Measurements from ENCODE around the gene HOXC10. TPM values are rescaled to one million over a fixed set of nuclear protein-coding genes. Genes with fewer than 3 reads are reported as not detected.

Gene HOXC10
- polyA plus RNA-seq, 1 donor (not counting 4 experiments of a cell fraction or from before 2014, with no cell fraction given): 14.1 TPM

DNA sequence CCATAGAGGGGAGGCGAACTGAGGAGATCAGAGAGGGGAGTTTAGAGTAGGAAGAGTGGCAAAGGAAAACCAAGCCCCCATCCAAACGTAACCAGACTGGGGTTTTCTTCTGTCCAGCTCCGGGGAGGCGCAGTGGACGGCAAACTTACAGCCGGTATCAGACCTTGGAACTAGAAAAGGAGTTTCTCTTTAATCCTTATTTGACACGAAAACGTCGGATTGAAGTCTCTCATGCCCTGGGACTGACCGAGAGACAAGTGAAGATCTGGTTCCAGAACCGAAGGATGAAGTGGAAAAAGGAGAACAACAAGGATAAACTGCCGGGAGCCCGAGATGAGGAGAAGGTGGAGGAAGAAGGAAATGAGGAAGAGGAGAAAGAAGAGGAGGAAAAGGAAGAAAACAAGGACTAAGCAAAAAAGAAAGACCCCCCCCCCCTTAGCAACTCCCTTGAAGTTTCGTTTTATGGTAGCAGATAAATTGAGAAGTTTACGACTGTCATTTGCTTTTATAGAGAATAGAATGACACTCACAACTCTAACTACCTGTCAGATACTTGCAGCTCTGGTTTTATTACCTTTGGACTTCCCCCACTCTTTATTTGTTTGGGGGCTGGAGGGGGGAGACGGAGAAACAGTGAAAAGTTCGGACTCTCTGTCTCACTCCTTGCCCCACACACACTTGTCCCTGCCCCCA lies 26.2 kb downstream of the HOXC10 start:
- H3K9ac ChIP-seq (ENCODE audit: control insufficient read depth, extremely low read depth, insufficient read depth, low read length): no peak overlapping the region
- no peak overlapping the region for H3K4me2 ChIP-seq (ENCODE audit: control insufficient read depth, extremely low read depth, insufficient read depth, low read depth, low read length)
- TF ChIP-seq EZH2 (IDR thresholded peaks at IDR 0.05; ENCODE audit: low read length): no peak
- TF ChIP-seq, protein P1, sequence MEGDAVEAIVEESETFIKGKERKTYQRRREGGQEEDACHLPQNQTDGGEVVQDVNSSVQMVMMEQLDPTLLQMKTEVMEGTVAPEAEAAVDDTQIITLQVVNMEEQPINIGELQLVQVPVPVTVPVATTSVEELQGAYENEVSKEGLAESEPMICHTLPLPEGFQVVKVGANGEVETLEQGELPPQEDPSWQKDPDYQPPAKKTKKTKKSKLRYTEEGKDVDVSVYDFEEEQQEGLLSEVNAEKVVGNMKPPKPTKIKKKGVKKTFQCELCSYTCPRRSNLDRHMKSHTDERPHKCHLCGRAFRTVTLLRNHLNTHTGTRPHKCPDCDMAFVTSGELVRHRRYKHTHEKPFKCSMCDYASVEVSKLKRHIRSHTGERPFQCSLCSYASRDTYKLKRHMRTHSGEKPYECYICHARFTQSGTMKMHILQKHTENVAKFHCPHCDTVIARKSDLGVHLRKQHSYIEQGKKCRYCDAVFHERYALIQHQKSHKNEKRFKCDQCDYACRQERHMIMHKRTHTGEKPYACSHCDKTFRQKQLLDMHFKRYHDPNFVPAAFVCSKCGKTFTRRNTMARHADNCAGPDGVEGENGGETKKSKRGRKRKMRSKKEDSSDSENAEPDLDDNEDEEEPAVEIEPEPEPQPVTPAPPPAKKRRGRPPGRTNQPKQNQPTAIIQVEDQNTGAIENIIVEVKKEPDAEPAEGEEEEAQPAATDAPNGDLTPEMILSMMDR (optimal IDR thresholded peaks at IDR 0.05 in 1 of 3, IDR thresholded peaks at IDR 0.05 in 1 of 3, conservative IDR thresholded peaks at IDR 0.05 in 1 of 3; ENCODE audit: extremely low read depth in 1 of 3, insufficient read depth in 2 of 3, low read length in 3 of 3): no peak
- peaks cover 35% of the 10 kb centered on the region for H3K79me2 ChIP-seq (ENCODE audit: control insufficient read depth, insufficient read depth, low read length)
- H3K4me1 ChIP-seq (ENCODE audit: control insufficient read depth, extremely low read depth, insufficient read depth, low read length): peaks cover 20% of the 10 kb centered on the region
- no peak overlapping the region for H3K4me3 ChIP-seq (ENCODE audit: control insufficient read depth in 2 of 3, extremely low read depth in 1 of 3, insufficient read depth in 2 of 3, low read depth in 1 of 3, low read length in 3 of 3)
- H3K27ac ChIP-seq (ENCODE audit: control insufficient read depth, insufficient read depth, low read length): no peak overlapping the region
- DNase-seq (ENCODE audit: low read depth, low spot score): no peak
- no peaks in the 10 kb centered on the region for H3K27me3 ChIP-seq (ENCODE audit: control insufficient read depth, extremely low read depth, insufficient read depth, low read length)
- FAIRE-seq: peak; percentile 5
- dilution Hi-C loops (cut with MboI; ENCODE audit: extremely low pct_ligation_motif_present, low sequenced_read_pairs): no loop called here
- no peak overlapping the region for H2AFZ ChIP-seq (ENCODE audit: control insufficient read depth, low read length)
- no peaks in the 10 kb centered on the region for H4K20me1 ChIP-seq (ENCODE audit: control insufficient read depth, extremely low read depth, insufficient read depth, low read length)
- no peaks in the 10 kb centered on the region for H3K36me3 ChIP-seq (ENCODE audit: control insufficient read depth in 2 of 2, extremely low read depth in 1 of 2, insufficient read depth in 2 of 2, low read length in 2 of 2)
- no peaks in the 10 kb centered on the region for H3K9me1 ChIP-seq (ENCODE audit: control insufficient read depth, extremely low read depth, insufficient read depth, low read length)
- H3K9me3 ChIP-seq (ENCODE audit: control insufficient read depth, low read depth, low read length): no peaks in the 10 kb centered on the region

- FAIRE-seq: no peak
These were observed 27.0 kb downstream of the HOXC10 start for GRCh38 chr12:54011665-54012532.

More at GRCh38 chr12:54011665-54012532, 27.0 kb downstream of the HOXC10 start:
- Histone ChIP-seq H3K4me1 (ENCODE audit: control insufficient read depth, extremely low read depth, insufficient read depth, low read length) (peaks cover 19% of the 10 kb centered on the region), H3K4me2 (ENCODE audit: control insufficient read depth, extremely low read depth, insufficient read depth, low read depth, low read length) (no peak overlapping the region), H3K27me3 (ENCODE audit: control insufficient read depth, extremely low read depth, insufficient read depth, low read length) (no peaks in the 10 kb centered on the region), H3K9me3 (ENCODE audit: control insufficient read depth, low read depth, low read length) (no peaks in the 10 kb centered on the region), H3K9me1 (ENCODE audit: control insufficient read depth, extremely low read depth, insufficient read depth, low read length) (no peaks in the 10 kb centered on the region), H2AFZ (ENCODE audit: control insufficient read depth, low read length) (no peak overlapping the region), H3K4me3 (ENCODE audit: control insufficient read depth in 2 of 3, extremely low read depth in 1 of 3, insufficient read depth in 2 of 3, low read depth in 1 of 3, low read length in 3 of 3) (no peak overlapping the region), H3K79me2 (ENCODE audit: control insufficient read depth, insufficient read depth, low read length) (peaks cover 32% of the 10 kb centered on the region), H3K27ac (ENCODE audit: control insufficient read depth, insufficient read depth, low read length) (no peak overlapping the region), H3K9ac (ENCODE audit: control insufficient read depth, extremely low read depth, insufficient read depth, low read length) (no peak overlapping the region), H3K36me3 (ENCODE audit: control insufficient read depth in 2 of 2, extremely low read depth in 1 of 2, insufficient read depth in 2 of 2, low read length in 2 of 2) (no peaks in the 10 kb centered on the region), H4K20me1 (ENCODE audit: control insufficient read depth, extremely low read depth, insufficient read depth, low read length) (no peaks in the 10 kb centered on the region)
- TF ChIP-seq EZH2 (IDR thresholded peaks at IDR 0.05; ENCODE audit: low read length): no peak
- TF ChIP-seq, protein P1 (optimal IDR thresholded peaks at IDR 0.05 in 1 of 3, IDR thresholded peaks at IDR 0.05 in 1 of 3, conservative IDR thresholded peaks at IDR 0.05 in 1 of 3; ENCODE audit: extremely low read depth in 1 of 3, insufficient read depth in 2 of 3, low read length in 3 of 3): no peak
- dilution Hi-C loops (cut with MboI; ENCODE audit: extremely low pct_ligation_motif_present, low sequenced_read_pairs): no loop called here
- no peak for DNase-seq (ENCODE audit: low read depth, low spot score)

All from keratinocyte (primary cell).